Right ventricle myocardium inferior (tissue), 1 donor: ENCODE results near the gene PIP5KL1. TPM values are rescaled to one million over a fixed set of nuclear protein-coding genes. Genes with fewer than 3 reads are reported as not detected.

ENCODE experiments used
- ATAC-seq: fragments of 200-7000 bp; cut with Tn5 transposase; one replicate; pipeline ENCODE4 v1.9.1; 2020; ENCODE audit warnings: mild to moderate bottlenecking, moderate library complexity
- DNase-seq: peaks from one replicate; pipeline ENCODE4 v3.0.0; 2021; ENCODE audit errors: missing footprints
- intact Hi-C: fragments of 100-400 bp; cut with DNase I; formaldehyde crosslinking; loops from one replicate; pipeline ENCODE4 v1.11.0; 2022
- total RNA-seq: library from RNA; stranded (reverse); fragmentation: NEBNext Ultra II Directional; extraction: Animal tissue kit (Norgen Biotek cat#: 25700); gene quantifications from one replicate; pipeline ENCODE4 v1.2.1, GENCODE V29; 2021
- donor health status: DM: no; HTN: yes; CAD: no; lungs with severe emphysema.

PIP5KL1 gene
- total RNA-seq, 1 donor from 2014 or later = not detected

- no peak for DNase-seq
- intact Hi-C loops = no loop called here
These were observed 40.1 kb upstream of the PIP5KL1 start for GRCh38 chr9:127970401-127971313.

GRCh38 chr9:127968700-127969383 lies 38.3 kb upstream of the PIP5KL1 start:
- intact Hi-C loops = no loop called here
- ATAC-seq = peak; percentile 35

More at GRCh38 chr9:127970401-127971313, 40.1 kb upstream of the PIP5KL1 start:
- ATAC-seq = no peak

DNA sequence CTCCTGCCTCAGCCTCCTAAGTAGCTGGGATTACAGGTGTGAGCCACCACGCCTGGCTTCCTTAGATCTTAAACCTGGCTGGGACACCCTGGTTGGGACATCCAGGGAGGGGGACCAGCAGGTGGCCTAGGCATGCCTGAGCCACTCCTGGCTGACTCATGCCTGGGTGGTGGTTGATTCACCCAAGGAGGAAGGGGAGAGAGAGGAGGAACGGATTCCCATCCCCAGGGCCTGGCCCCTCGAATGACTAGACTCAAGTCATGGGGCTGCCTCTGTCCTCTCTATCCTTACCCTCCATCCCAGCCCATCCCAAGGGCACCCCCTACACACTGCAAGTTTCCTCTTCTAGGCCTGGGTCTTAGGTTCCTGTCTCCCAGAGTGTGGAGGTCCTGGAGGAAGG lies 37.5 kb upstream of the PIP5KL1 start:
- DNase-seq = no peak
- intact Hi-C loops = no loop called here
- no peak for ATAC-seq

More at GRCh38 chr9:127968700-127969383, 38.3 kb upstream of the PIP5KL1 start:
- DNase-seq = peak; percentile 85

DNA sequence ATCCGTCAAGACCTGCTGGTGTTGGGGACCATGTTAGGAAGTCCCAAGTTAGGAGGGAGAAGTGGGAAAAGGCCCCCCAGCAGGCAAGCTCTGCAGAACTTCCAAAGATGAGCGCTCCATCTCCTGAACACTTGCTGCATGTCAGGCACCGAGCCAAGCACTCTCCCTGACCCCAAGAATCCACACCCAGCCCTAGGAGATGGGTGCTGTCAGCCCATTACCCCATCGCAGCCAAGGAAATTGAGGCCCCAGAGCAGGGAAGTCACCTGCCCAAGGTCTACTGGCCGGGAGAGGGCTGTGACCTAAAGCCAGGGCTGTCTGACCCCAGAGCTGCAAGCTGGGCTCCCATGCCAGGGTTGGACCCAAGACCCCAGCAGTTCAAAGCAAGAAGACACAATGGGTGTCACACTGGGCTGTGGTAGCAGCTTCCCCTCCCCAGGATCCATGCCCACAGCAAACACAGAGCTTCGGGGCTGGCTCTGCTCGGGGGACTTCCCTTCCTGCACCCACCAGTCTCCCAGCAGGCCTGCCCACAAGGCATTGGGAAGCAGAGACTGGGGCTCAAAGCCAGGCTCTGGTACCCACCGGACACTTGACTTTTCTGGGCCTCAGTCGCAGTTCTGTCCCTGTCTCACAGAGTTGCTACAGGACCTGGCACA lies 36.7 kb upstream of the PIP5KL1 start:
- DNase-seq (no peak), ATAC-seq (no peak)
- intact Hi-C loops = no loop called here

DNA sequence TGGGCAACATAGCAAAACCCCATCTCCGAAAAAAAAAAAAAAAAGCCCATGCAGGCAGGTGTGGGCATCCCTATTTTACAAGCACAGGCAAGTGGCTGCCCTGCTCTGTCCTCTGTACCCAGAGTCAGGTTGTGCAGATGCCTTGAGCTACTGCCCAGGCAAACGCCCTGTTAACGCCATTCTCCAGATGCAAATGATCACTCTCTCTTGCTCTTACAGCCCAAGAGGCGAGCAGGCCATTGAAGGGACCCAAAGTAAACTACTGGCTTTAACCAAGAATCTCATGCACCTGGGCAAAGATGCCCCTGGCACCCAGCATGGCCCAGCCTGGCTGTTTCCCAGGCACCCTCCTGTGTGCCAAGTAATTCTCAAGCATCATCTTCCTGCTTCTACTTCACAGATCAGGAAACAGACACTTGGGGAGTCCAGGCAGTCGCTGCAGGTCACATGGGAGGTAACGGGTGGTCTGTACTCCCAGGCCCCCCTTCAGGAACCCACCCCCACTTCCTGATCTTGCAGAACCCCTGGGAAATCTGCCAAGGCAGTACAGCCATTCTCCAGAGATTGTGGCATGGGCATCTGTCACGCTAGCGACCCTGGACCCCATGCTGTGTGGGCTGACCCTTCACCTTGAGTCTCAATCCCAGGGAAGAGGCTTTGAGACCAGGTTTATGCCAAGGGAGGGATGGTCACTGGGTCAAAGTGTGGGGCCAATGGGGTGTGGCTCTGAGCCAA lies 36.0 kb upstream of the PIP5KL1 start:
- no peak for ATAC-seq
- no peak for DNase-seq
- intact Hi-C loops = no loop called here

GRCh38 chr9:127965953-127966352 lies 35.4 kb upstream of the PIP5KL1 start:
- intact Hi-C loops = no loop called here
- DNase-seq (no peak), ATAC-seq (no peak)

DNA sequence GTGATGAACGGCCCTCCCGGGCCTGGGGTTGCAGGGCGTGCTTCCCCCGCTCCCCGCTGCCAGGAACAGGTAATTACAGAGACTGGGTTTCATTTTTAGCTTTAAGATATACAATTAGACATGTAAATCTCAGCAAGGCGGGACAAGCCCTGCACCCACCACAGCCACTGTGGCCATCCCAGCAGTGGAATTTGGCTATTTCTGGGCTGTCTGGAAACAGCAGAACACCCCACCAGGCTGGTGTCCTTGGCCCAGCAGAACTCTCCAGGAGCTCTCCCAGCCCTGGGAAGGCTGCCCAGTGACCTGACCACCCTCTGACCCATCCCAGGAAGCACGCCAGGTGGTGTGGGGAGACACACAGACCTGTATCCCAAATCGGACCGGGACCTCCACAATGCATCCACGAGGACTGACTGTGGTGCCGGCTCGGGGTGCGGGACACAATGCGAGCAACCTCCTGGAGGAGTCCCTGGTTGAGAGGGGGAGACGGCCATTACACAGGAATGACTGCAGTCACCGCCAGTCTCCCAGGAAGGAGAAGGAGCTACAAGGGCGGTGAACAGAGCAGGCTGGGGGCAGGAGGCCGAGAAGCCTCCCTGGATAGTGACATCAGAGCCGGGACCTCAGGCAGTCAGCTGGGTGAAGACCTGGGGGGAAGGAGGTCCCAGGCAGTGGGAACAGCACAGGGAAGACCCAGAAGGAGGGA lies 32.9 kb upstream of the PIP5KL1 start:
- DNase-seq (peak; percentile 70), ATAC-seq (no peak)
- intact Hi-C loops = loop anchor here (5.0 kb wide), 1 partner anchor 89 kb away; no protein-coding TSS in a partner anchor

DNA sequence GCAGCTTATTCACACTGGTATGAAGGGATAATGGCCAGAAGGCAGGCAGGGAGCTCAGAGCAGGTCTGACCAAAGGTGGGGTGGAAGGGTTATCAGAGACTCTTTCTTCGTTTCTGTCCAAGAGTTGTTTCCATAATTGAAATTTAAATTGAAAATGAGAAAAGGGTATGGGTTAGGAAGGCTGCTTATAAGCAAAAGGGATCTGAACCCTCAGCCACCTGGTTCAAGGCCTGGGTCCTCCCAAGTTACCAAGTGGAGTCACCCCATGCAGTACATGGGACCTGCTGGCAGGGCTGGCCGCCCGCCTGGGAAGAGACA lies 32.4 kb upstream of the PIP5KL1 start:
- no peak for ATAC-seq
- intact Hi-C loops = loop anchor here (5.0 kb wide), 1 partner anchor 89 kb away; no protein-coding TSS in a partner anchor
- DNase-seq = no peak

DNA sequence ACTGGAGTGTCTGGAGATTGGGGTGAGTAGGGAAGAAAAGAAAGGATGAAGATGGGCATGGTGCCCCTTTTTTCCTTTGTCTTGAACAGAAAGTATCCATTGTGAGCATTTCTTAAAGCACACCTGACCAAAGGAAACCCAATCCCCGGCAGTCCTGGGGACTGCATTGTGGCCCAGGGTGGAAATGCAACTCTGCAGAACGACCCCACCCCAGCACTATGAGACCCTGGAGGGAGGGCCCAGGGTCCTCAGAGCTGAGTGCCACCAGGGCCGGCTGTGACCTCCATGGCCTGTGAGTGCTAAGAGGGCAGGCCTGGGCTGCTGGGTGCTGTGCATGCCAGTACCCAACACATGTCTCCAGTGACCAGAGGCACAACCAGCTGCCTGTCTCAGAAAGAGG lies 31.7 kb upstream of the PIP5KL1 start:
- DNase-seq (peak; percentile 11), ATAC-seq (no peak)
- intact Hi-C loops = loop anchor here (5.0 kb wide), 1 partner anchor 90 kb away; no protein-coding TSS in a partner anchor

GRCh38 chr9:127961613-127962155 lies 31.1 kb upstream of the PIP5KL1 start:
- peak; percentile 23 for DNase-seq
- intact Hi-C loops = loop anchor here (5.0 kb wide), 1 partner anchor 91 kb away; no protein-coding TSS in a partner anchor

DNA sequence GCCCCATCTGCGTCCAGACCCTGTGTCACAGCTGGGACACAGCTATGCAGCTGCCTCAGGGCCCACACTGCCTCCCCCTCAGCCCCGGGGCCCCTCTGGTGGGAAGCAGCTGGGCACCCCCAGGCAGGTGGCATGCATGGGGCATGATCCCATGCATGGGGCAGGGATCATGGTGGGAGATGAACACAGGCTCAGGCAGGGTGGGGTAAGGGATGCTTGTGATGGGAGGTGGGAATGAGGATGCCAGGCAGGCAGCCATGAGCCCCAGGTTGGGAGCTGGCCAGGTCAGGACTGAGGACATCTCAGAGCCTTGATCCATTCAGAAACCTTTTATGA lies 30.5 kb upstream of the PIP5KL1 start:
- intact Hi-C loops = loop anchor here (5.0 kb wide), 1 partner anchor 91 kb away; no protein-coding TSS in a partner anchor
- DNase-seq (peak; percentile 60), ATAC-seq (no peak)

More at GRCh38 chr9:127961613-127962155, 31.1 kb upstream of the PIP5KL1 start:
- no peak for ATAC-seq

- intact Hi-C loops = loop anchor here (5.0 kb wide), 1 partner anchor 92 kb away; no protein-coding TSS in a partner anchor
- no peak for ATAC-seq
- peak; percentile 58 for DNase-seq
These were observed 30.0 kb upstream of the PIP5KL1 start for GRCh38 chr9:127960410-127961154.

GRCh38 chr9:127959841-127960409 lies 29.3 kb upstream of the PIP5KL1 start:
- DNase-seq (no peak), ATAC-seq (no peak)
- intact Hi-C loops = loop anchor here (5.0 kb wide), 1 partner anchor 92 kb away; no protein-coding TSS in a partner anchor

GRCh38 chr9:127959398-127959797 lies 28.8 kb upstream of the PIP5KL1 start:
- intact Hi-C loops = no loop called here
- ATAC-seq = no peak
- DNase-seq = no peak

GRCh38 chr9:127958728-127959127 lies 28.2 kb upstream of the PIP5KL1 start:
- DNase-seq (no peak), ATAC-seq (no peak)
- intact Hi-C loops = no loop called here

DNA sequence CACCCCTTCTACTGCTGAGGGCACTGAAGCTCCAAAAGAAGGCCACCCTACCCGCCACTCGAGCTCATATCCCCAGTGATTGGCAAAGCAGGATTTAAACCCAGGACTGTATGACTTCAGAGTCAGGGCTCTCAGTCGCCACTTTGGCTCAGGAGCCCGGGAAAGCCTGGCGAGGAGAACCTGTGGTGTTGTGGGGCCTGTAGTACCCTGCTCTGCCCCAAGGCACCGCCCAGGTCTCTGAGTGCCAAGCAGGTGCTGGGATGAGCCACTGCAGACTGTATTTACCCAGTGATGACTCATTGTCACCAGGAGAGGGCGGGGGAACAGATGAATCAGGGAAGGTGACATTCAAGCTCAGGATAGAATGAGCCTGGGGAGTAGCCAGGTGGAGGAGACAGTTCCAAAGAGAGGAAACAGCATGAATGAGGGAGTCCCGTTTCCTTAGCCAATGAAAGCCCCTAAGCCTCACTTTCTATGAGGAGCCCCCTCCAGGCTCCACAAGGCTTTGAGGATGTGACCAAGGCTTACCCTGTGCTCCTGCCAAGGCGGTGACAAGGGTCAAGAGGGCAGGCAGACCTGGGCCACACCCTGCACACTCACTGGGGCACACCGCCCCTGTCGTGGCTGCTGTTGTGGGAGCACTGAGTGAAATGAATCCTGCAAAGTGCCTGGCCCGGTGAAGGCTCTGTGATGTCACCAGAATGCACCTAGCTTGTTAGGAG lies 24.9 kb upstream of the PIP5KL1 start:
- peak; percentile 32 for DNase-seq
- peak; percentile 80 for ATAC-seq
- intact Hi-C loops = no loop called here
